Activated T-cell treated with anti-CD3 and anti-CD28 coated beads, Interleukin-2, amount 50 U/mL, for 24 hours (primary cell): ENCODE measurements around the gene FAM168A.

Experiments used
- DNase-seq: peaks from one replicate; pipeline ENCODE4 v3.0.0-alpha.2; 2020
- H3K27ac Mint-ChIP-seq: 2 replicates; pipeline ENCODE4 v1.8.0; 2020; ENCODE audit warnings: mild to moderate bottlenecking, mixed read lengths
- H3K27me3 Mint-ChIP-seq: 2 replicates; pipeline ENCODE4 v1.8.0; 2020; ENCODE audit warnings: mixed read lengths
- H3K36me3 Mint-ChIP-seq: 2 replicates; pipeline ENCODE4 v1.8.0; 2020; ENCODE audit warnings: low read depth, mixed read lengths
- H3K4me1 Mint-ChIP-seq: 2 replicates; pipeline ENCODE4 v1.8.0; 2020; ENCODE audit warnings: low read depth, mixed read lengths
- H3K4me3 Mint-ChIP-seq: 2 replicates; pipeline ENCODE4 v1.8.0; 2020; ENCODE audit warnings: mild to moderate bottlenecking, moderate library complexity, mixed read lengths
- H3K9me3 Mint-ChIP-seq: 2 replicates; pipeline ENCODE4 v1.8.0; 2020; ENCODE audit warnings: mixed read lengths

The FAM168A gene

GRCh38 chr11:73597956-73598718, at the start of gene FAM168A:
TSS of gene FAM168A (minus strand) at chr11:73598112. CDS start at chr11:73468474, 129,638 bp downstream.
- H3K9me3 Mint-ChIP-seq = no peaks in the 10 kb centered on the region
- peak within 1 kb of the TSS; percentile 97 for H3K27ac Mint-ChIP-seq
- peaks cover 41% of the 10 kb centered on the region for H3K4me1 Mint-ChIP-seq
- DNase-seq = peak; percentile 94
- peaks cover 9% of the 10 kb centered on the region for H3K36me3 Mint-ChIP-seq
- H3K27me3 Mint-ChIP-seq = no peaks in the 10 kb centered on the region
- H3K4me3 Mint-ChIP-seq = peak within 1 kb of the TSS; percentile 90

- no peaks in the 10 kb centered on the region for H3K27me3 Mint-ChIP-seq
- peak overlapping the region; percentile 75 for H3K4me3 Mint-ChIP-seq
- DNase-seq = peak; percentile 94
- H3K4me1 Mint-ChIP-seq = peaks cover 16% of the 10 kb centered on the region
- peaks cover 2% of the 10 kb centered on the region for H3K36me3 Mint-ChIP-seq
- H3K9me3 Mint-ChIP-seq = no peaks in the 10 kb centered on the region
- H3K27ac Mint-ChIP-seq = peak overlapping the region; percentile 72
Observed at GRCh38 chr11:73647459-73648100, 49.7 kb upstream of the FAM168A start.

GRCh38 chr11:73645972-73646631, 48.2 kb upstream of the FAM168A start, which contains the start of gene PLEKHB1:
TSS of gene PLEKHB1 (plus strand) at chr11:73646581. CDS start at chr11:73646609, 28 bp downstream.
- H3K36me3 Mint-ChIP-seq = no peaks in the 10 kb centered on the region
- H3K27me3 Mint-ChIP-seq = no peaks in the 10 kb centered on the region
- peak within 1 kb of the TSS; percentile 30 for H3K27ac Mint-ChIP-seq
- no peaks in the 10 kb centered on the region for H3K9me3 Mint-ChIP-seq
- peaks cover 16% of the 10 kb centered on the region for H3K4me1 Mint-ChIP-seq
- H3K4me3 Mint-ChIP-seq = peak within 1 kb of the TSS; percentile 75
- DNase-seq = no peak

- Mint-ChIP-seq H3K9me3 (no peaks in the 10 kb centered on the region), H3K4me1 (peaks cover 20% of the 10 kb centered on the region), H3K27ac (no peak overlapping the region), H3K36me3 (no peaks in the 10 kb centered on the region), H3K27me3 (no peaks in the 10 kb centered on the region), H3K4me3 (no peak overlapping the region)
- no peak for DNase-seq
Observed at GRCh38 chr11:73645121-73645969, 47.4 kb upstream of the FAM168A start.

- Mint-ChIP-seq H3K4me1 (peaks cover 8% of the 10 kb centered on the region), H3K9me3 (no peaks in the 10 kb centered on the region), H3K27me3 (no peaks in the 10 kb centered on the region), H3K36me3 (no peaks in the 10 kb centered on the region), H3K27ac (no peak overlapping the region), H3K4me3 (no peak overlapping the region)
- DNase-seq = no peak
Observed at GRCh38 chr11:73641668-73642067, 43.8 kb upstream of the FAM168A start.

GRCh38 chr11:73640592-73640991, 42.7 kb upstream of the FAM168A start:
- no peaks in the 10 kb centered on the region for H3K9me3 Mint-ChIP-seq
- no peaks in the 10 kb centered on the region for H3K27me3 Mint-ChIP-seq
- no peak overlapping the region for H3K4me3 Mint-ChIP-seq
- no peaks in the 10 kb centered on the region for H3K36me3 Mint-ChIP-seq
- H3K27ac Mint-ChIP-seq = no peak overlapping the region
- peaks cover 7% of the 10 kb centered on the region for H3K4me1 Mint-ChIP-seq
- no peak for DNase-seq

- no peak for DNase-seq
- H3K27ac Mint-ChIP-seq = no peak overlapping the region
- peaks cover 13% of the 10 kb centered on the region for H3K4me1 Mint-ChIP-seq
- no peaks in the 10 kb centered on the region for H3K36me3 Mint-ChIP-seq
- no peaks in the 10 kb centered on the region for H3K27me3 Mint-ChIP-seq
- H3K4me3 Mint-ChIP-seq = no peak overlapping the region
- no peaks in the 10 kb centered on the region for H3K9me3 Mint-ChIP-seq
Observed at GRCh38 chr11:73637012-73637411, 39.1 kb upstream of the FAM168A start.

- H3K27me3 Mint-ChIP-seq = no peaks in the 10 kb centered on the region
- no peak overlapping the region for H3K27ac Mint-ChIP-seq
- H3K4me1 Mint-ChIP-seq = peaks cover 13% of the 10 kb centered on the region
- no peak overlapping the region for H3K4me3 Mint-ChIP-seq
- H3K9me3 Mint-ChIP-seq = no peaks in the 10 kb centered on the region
- no peak for DNase-seq
- no peaks in the 10 kb centered on the region for H3K36me3 Mint-ChIP-seq
Observed at GRCh38 chr11:73636249-73636648, 38.3 kb upstream of the FAM168A start.

GRCh38 chr11:73635721-73636120, 37.8 kb upstream of the FAM168A start:
- Mint-ChIP-seq H3K9me3 (no peaks in the 10 kb centered on the region), H3K27me3 (no peaks in the 10 kb centered on the region), H3K36me3 (no peaks in the 10 kb centered on the region), H3K4me1 (peaks cover 13% of the 10 kb centered on the region), H3K4me3 (no peak overlapping the region), H3K27ac (no peak overlapping the region)
- no peak for DNase-seq

- Mint-ChIP-seq H3K36me3 (no peaks in the 10 kb centered on the region), H3K27ac (peak overlapping the region; percentile 47), H3K4me3 (no peak overlapping the region), H3K4me1 (peaks cover 6% of the 10 kb centered on the region), H3K9me3 (no peaks in the 10 kb centered on the region), H3K27me3 (no peaks in the 10 kb centered on the region)
- no peak for DNase-seq
Observed at GRCh38 chr11:73633999-73634398, 36.1 kb upstream of the FAM168A start.

- no peak overlapping the region for H3K27ac Mint-ChIP-seq
Observed at GRCh38 chr11:73632996-73633395, 35.1 kb upstream of the FAM168A start.

GRCh38 chr11:73629907-73630306, 32.0 kb upstream of the FAM168A start:
- Mint-ChIP-seq H3K4me3 (no peak overlapping the region), H3K36me3 (no peaks in the 10 kb centered on the region), H3K4me1 (peaks cover 8% of the 10 kb centered on the region), H3K27ac (no peak overlapping the region), H3K27me3 (peaks cover 2% of the 10 kb centered on the region), H3K9me3 (no peaks in the 10 kb centered on the region)
- no peak for DNase-seq

More at GRCh38 chr11:73632996-73633395, 35.1 kb upstream of the FAM168A start:
- Mint-ChIP-seq H3K36me3 (no peaks in the 10 kb centered on the region), H3K4me3 (no peak overlapping the region), H3K9me3 (no peaks in the 10 kb centered on the region), H3K4me1 (peaks cover 6% of the 10 kb centered on the region), H3K27me3 (no peaks in the 10 kb centered on the region)
- DNase-seq = no peak

GRCh38 chr11:73625696-73626318, 27.9 kb upstream of the FAM168A start:
- H3K27me3 Mint-ChIP-seq = peaks cover 24% of the 10 kb centered on the region
- H3K4me1 Mint-ChIP-seq = peaks cover 2% of the 10 kb centered on the region
- H3K27ac Mint-ChIP-seq = no peak overlapping the region
- peak; percentile 73 for DNase-seq
- H3K36me3 Mint-ChIP-seq = no peaks in the 10 kb centered on the region
- no peaks in the 10 kb centered on the region for H3K9me3 Mint-ChIP-seq
- no peak overlapping the region for H3K4me3 Mint-ChIP-seq

- peaks cover 2% of the 10 kb centered on the region for H3K4me1 Mint-ChIP-seq
- no peak overlapping the region for H3K4me3 Mint-ChIP-seq
- H3K27me3 Mint-ChIP-seq = peaks cover 27% of the 10 kb centered on the region
- no peak overlapping the region for H3K27ac Mint-ChIP-seq
- H3K36me3 Mint-ChIP-seq = no peaks in the 10 kb centered on the region
- H3K9me3 Mint-ChIP-seq = no peaks in the 10 kb centered on the region
- DNase-seq = no peak
Observed at GRCh38 chr11:73623686-73624085, 25.8 kb upstream of the FAM168A start.
